Fibroblast of the aortic adventitia (primary cell): ENCODE results near the gene DCAF4L1. TPM values are rescaled to one million over a fixed set of nuclear protein-coding genes. Genes with fewer than 3 reads are reported as not detected.

Source experiments
- DNase-seq: peaks from one replicate; pipeline ENCODE4 v3.0.0-alpha.2; 2010; ENCODE audit warnings: low read depth
- H3K4me3 ChIP-seq: 2 replicates; pipeline ENCODE4 v1.5.1; 2011; ENCODE audit warnings: low read depth, mild to moderate bottlenecking, control low read depth, low read length, moderate library complexity
- total RNA-seq: library from RNA; depleted of rRNA; stranded (reverse); fragments of >200 nt; gene quantifications from 2 replicates; pipeline ENCODE4 v1.2.3, GENCODE V29; 2012; ENCODE audit warnings: low replicate concordance
- TF ChIP-seq, protein P1 (sequence below): IDR thresholded peaks from 2 replicates; pipeline ENCODE4 v1.5.1; 2011; ENCODE audit warnings: mild to moderate bottlenecking, low read length, control low read depth, inconsistent platforms; ENCODE audit not compliant: insufficient read depth

DCAF4L1 gene, protein sequence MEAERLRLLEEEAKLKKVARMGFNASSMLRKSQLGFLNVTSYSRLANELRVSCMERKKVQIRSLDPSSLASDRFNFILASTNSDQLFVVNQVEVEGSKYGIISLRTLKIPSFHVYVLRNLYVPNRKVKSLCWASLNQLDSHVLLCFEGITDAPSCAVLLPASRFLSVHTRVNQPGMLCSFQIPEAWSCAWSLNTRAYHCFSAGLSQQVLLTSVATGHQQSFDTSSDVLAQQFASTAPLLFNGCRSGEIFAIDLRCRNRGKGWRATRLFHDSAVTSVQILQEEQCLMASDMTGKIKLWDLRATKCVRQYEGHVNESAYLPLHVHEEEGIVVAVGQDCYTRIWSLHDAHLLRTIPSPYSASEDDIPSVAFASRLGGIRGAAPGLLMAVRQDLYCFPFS
- 0.09 and 0.25 TPM in 2 replicates for total RNA-seq

DNA sequence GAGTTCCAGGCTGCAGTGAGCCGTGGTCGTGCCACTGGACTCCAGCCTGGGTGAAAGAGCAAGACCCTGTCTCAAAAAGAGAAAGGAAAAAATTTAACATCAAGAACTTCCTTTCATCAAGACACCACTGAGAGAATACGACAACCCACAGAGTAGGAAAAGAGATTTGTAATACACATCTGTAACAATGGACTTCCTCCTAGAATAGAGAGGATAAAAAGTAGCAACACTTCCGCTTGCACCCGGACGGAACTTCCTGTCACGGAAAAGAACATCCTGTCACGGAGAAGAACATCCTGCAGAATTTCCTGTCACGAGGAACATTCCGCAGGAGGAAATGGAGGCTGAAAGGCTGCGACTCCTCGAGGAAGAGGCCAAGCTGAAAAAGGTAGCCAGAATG is at the start of gene DCAF4L1:
Gene DCAF4L1 (plus strand): TSS at position 301 of the 400 bp plus-strand sequence. CDS start 37 bp downstream, at position 338.
- DNase-seq, result no peak
- no peak within 1 kb of the TSS for H3K4me3 ChIP-seq
- TF ChIP-seq, protein P1, sequence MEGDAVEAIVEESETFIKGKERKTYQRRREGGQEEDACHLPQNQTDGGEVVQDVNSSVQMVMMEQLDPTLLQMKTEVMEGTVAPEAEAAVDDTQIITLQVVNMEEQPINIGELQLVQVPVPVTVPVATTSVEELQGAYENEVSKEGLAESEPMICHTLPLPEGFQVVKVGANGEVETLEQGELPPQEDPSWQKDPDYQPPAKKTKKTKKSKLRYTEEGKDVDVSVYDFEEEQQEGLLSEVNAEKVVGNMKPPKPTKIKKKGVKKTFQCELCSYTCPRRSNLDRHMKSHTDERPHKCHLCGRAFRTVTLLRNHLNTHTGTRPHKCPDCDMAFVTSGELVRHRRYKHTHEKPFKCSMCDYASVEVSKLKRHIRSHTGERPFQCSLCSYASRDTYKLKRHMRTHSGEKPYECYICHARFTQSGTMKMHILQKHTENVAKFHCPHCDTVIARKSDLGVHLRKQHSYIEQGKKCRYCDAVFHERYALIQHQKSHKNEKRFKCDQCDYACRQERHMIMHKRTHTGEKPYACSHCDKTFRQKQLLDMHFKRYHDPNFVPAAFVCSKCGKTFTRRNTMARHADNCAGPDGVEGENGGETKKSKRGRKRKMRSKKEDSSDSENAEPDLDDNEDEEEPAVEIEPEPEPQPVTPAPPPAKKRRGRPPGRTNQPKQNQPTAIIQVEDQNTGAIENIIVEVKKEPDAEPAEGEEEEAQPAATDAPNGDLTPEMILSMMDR, result no peak

DNA sequence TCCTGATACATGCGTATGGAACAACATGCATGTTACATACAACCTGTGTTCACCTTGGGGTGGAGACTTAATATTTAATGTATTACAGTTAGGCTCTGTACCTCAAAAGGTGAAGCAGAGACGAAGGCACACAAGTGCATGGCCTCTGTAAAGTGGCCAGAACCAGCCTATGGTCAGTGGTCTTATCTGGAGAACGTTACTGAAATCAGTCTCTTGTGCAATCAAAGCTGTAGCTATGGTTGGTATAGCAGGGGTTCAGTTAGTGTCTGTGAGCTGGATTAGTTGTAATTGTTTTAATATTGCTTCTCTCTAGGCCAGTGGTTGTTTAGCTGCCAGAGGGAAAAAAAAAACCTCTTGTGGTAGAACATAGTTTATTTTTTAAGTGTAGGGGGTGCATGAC is 48.6 kb upstream of the DCAF4L1 start:
- TF ChIP-seq, protein P1, result no peak
- DNase-seq, result no peak
- H3K4me3 ChIP-seq, result no peak overlapping the region

DNA sequence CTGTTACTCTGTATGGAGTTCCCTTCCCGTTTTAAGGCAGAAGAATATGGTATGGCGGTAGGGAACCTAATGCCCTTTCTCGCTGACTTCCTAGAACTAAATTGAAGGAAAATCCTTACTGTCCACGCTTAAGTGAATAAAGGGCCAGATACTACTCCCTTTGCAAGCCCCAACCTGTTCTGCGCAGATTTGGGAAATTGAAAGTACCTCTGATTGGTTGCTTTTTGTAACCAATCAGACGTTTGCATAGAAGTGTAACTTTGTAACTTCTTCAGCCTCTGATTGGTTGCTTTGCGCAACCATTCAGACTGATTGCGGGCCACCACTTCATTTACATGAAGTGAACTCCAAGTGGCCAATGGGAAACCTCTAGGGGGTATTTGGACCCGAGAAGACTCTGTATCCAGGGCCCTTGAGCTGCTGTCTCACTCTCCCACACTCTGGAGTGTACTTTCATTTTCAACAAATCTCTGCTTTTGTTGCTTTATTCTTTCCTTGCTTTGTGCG is 47.5 kb upstream of the DCAF4L1 start:
- TF ChIP-seq, protein P1, result no peak
- DNase-seq, result no peak
- no peak overlapping the region for H3K4me3 ChIP-seq

DNA sequence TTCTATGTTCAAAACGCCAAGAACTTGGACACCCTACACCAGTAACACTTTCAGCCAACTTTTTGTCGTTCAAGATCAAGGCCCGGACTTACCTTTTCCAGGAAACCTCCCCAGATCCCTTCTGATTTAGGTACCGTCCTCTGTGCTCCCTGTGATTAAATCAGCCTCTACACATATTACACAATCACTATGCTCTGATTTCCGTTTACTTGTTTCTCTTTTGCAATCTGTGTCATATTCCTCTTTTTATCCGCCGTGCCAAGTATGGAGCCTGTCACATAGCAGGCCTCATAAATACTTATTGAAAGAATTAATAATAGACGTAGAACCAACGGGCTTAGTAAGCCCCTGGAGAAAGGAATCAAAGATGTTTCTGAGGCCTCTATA is 47.0 kb upstream of the DCAF4L1 start:
- DNase-seq, result no peak
- TF ChIP-seq, protein P1, result no peak
- peak overlapping the region; percentile 94 for H3K4me3 ChIP-seq

DNA sequence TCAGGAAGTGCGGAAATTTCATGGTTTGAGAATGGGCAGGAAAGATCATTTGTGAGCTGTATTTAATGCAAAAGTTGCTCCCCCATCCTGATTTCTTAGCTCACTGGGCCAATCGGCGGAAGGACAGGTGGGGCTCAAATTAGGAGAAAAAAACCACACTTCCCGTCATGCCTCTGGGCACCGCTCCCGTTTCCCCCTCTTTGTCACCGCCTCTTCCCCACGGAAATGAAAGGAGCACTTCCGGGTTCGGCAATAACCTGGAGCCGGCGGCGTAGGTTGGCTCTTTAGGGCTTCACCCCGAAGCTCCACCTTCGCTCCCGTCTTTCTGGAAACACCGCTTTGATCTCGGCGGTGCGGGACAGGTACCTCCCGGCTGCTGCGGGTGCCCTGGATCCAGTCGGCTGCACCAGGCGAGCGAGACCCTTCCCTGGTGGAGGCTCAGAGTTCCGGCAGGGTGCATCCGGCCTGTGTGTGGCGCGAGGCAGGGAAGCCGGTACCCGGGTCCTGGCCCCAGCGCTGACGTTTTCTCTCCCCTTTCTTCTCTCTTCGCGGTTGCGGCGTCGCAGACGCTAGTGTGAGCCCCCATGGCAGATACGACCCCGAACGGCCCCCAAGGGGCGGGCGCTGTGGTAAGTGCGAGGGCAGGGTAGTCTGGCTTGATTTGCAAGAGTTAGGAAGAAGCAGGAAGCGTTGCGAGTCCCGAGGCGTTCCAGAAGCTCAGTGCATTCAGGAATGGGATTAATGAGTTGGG is 46.5 kb upstream of the DCAF4L1 start, which contains the start of gene TMEM33:
Gene TMEM33 (plus strand): TSS at position 529 of the 751 bp plus-strand sequence. CDS start 56 bp downstream, at position 585.
- DNase-seq, result peak; percentile 82
- peak within 1 kb of the TSS; percentile 94 for H3K4me3 ChIP-seq
- TF ChIP-seq, protein P1, result peak; percentile 31

DNA sequence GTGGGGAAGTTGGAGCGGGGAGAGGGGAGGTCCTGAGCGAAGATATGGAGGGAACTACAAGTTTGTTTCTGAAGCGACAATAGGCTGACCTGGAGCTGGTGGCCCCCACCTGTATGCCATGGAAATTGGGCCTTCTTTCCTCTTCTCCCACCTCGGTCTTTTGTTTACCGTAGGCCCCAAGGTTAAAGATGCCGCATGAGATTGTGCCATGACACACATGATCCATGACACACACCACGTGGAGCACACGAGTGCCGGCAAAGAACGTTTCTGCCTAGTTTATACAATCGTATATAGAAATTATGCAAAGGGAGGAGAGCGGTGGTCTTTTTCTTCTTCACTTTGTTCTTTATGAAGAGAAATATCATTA is 45.9 kb upstream of the DCAF4L1 start:
- peak overlapping the region; percentile 94 for H3K4me3 ChIP-seq
- DNase-seq, result no peak
- TF ChIP-seq, protein P1, result no peak
